AG04450 (cell line): ENCODE measurements around the gene MANBA. TPM values are rescaled to one million over a fixed set of nuclear protein-coding genes. Genes with fewer than 3 reads are reported as not detected.

Experiments used
- CTCF ChIA-PET: fragments of 300-600, 350-600 bp; formaldehyde crosslinking; extraction: SDS; loops from one replicate; lab custom pipeline; 2022; ENCODE audit warnings: antibody characterized with exemption, inconsistent platforms; lab: Charles Lee
- POLR2A ChIA-PET: fragments of 350-600 bp; formaldehyde crosslinking; extraction: SDS; loops from one replicate; lab custom pipeline; 2021; ENCODE audit warnings: antibody characterized with exemption, inconsistent platforms; lab: Yijun Ruan, JAX
- DNase-seq: peaks from one replicate; pipeline ENCODE4 v3.0.0-alpha.2; 2011; ENCODE audit warnings: low read depth, low spot score
- H3K27ac ChIP-seq: one replicate; pipeline ENCODE4 v1.5.1; 2012; ENCODE audit warnings: low read depth, low read length, control low read depth
- H3K27me3 ChIP-seq: one replicate; pipeline ENCODE4 v1.6.0; 2012; ENCODE audit warnings: low read length; ENCODE audit not compliant: control insufficient read depth, insufficient read depth
- H3K4me3 ChIP-seq: 2 replicates; pipeline ENCODE4 v1.5.1; 2011; ENCODE audit warnings: mild to moderate bottlenecking, low read depth, low read length, control low read depth
- H3K9me3 ChIP-seq: 2 replicates; pipeline ENCODE4 v1.5.1; 2012; ENCODE audit warnings: low read length; ENCODE audit not compliant: control insufficient read depth, insufficient read depth
- CTCF ChIP-seq: IDR thresholded peaks from 2 replicates; pipeline ENCODE4 v1.5.1; 2011; ENCODE audit warnings: low read depth, low read length, control low read depth, inconsistent platforms
- polyA plus RNA-seq: library from polyadenylated mRNA; depleted of rRNA; stranded (reverse); fragments of >200 nt; gene quantifications from 2 replicates; pipeline ENCODE4 v1.2.3, GENCODE V29; 2011

The MANBA gene
- polyA plus RNA-seq, 1 experiment: 20.9 TPM

- Histone ChIP-seq H3K27me3 (no peaks in the 10 kb centered on the region), H3K27ac (no peak overlapping the region), H3K9me3 (no peaks in the 10 kb centered on the region), H3K4me3 (no peak overlapping the region)
- no peak for DNase-seq
- ChIA-PET POLR2A (no interaction called here), CTCF (no interaction called here)
- TF ChIP-seq CTCF: no peak
Observed at GRCh38 chr4:102667001-102667400, 93.8 kb downstream of the MANBA start.

GRCh38 chr4:102665527-102665926, 95.2 kb downstream of the MANBA start:
- DNase-seq: no peak
- no peak overlapping the region for H3K27ac ChIP-seq
- H3K9me3 ChIP-seq: no peaks in the 10 kb centered on the region
- TF ChIP-seq CTCF: no peak
- H3K27me3 ChIP-seq: no peaks in the 10 kb centered on the region
- no peak overlapping the region for H3K4me3 ChIP-seq
- ChIA-PET CTCF (no interaction called here), POLR2A (no interaction called here)

- H3K27me3 ChIP-seq: no peaks in the 10 kb centered on the region
- H3K4me3 ChIP-seq: no peak overlapping the region
- TF ChIP-seq CTCF: no peak
- CTCF ChIA-PET: interaction anchor here (0.6 kb wide), 1 partner anchor 429 kb away, joined by 3 read pairs; no protein-coding TSS in a partner anchor
- no peak overlapping the region for H3K27ac ChIP-seq
- DNase-seq: no peak
- peaks cover 2% of the 10 kb centered on the region; the same call in 1 of the 2 replicates for H3K9me3 ChIP-seq
- POLR2A ChIA-PET: interaction anchor here (0.7 to 1.3 kb wide), 2 partner anchors 38 to 165 kb away, joined by 3 to 5 read pairs; partner anchors contain the start of gene UBE2D3
Observed at GRCh38 chr4:102663073-102663472, 97.7 kb downstream of the MANBA start.

- CTCF ChIA-PET: no interaction called here
- Histone ChIP-seq H3K9me3 (peaks cover 2% of the 10 kb centered on the region; the same call in 1 of the 2 replicates), H3K27ac (no peak overlapping the region), H3K27me3 (no peaks in the 10 kb centered on the region), H3K4me3 (no peak overlapping the region)
- POLR2A ChIA-PET: no interaction called here
- no peak for TF ChIP-seq CTCF
- DNase-seq: no peak
Observed at GRCh38 chr4:102657206-102657605, 103.6 kb downstream of the MANBA start.

- Histone ChIP-seq H3K27ac (no peak overlapping the region), H3K27me3 (no peaks in the 10 kb centered on the region), H3K9me3 (no peaks in the 10 kb centered on the region), H3K4me3 (no peak overlapping the region)
- TF ChIP-seq CTCF: no peak
- no peak for DNase-seq
- ChIA-PET CTCF (no interaction called here), POLR2A (no interaction called here)
Observed at GRCh38 chr4:102647117-102647516, 113.7 kb downstream of the MANBA start.
